Endothelial cell of umbilical vein (primary cell): ENCODE measurements around the gene TMEM30B. TPM values are rescaled to one million over a fixed set of nuclear protein-coding genes. Genes with fewer than 3 reads are reported as not detected.

Experiments used
- BruUV-seq: library from RNA; stranded (reverse); fragments of 400-500 nt; replicated peaks from 2 replicates; lab custom pipeline; 2021; lab: Mats Ljungman, UMichigan
- CTCF ChIA-PET: fragments of 300-600, 350-600 bp; sonication (Branson Sonifier 250); formaldehyde crosslinking; loops from one replicate; lab custom pipeline; 2021; ENCODE audit warnings: antibody characterized with exemption, inconsistent platforms; lab: Charles Lee
- POLR2A ChIA-PET: fragments of 300-600, 350-600 bp; sonication (Branson Sonifier 250); formaldehyde crosslinking; loops from one replicate; lab custom pipeline; 2021; ENCODE audit warnings: antibody characterized with exemption, inconsistent platforms; lab: Charles Lee
- DNase-seq: peaks from one replicate; pipeline ENCODE4 v3.0.0-alpha.2; 2011; ENCODE audit warnings: low read depth, low spot score
- FAIRE-seq: peaks from 2 replicates; lab custom pipeline; 2011; peaks lifted over from hg19 to GRCh38; lab: Jason Lieb, UNC
- H2AFZ ChIP-seq: 2 replicates; pipeline ENCODE4 v1.6.0; 2012; ENCODE audit warnings: low read depth, low read length, control low read depth, inconsistent platforms
- H3K27ac ChIP-seq: 2 replicates; pipeline ENCODE4 v1.5.1; 2011; ENCODE audit warnings: low read depth, mild to moderate bottlenecking, control low read depth, low read length, moderate library complexity; ENCODE audit not compliant: insufficient read depth
- H3K27me3 ChIP-seq, 2 experiments: 2 replicates each; pipeline versions ENCODE4 v1.6.0 to v1.6.1; 2011; ENCODE audit warnings: low read length in 2 of 2, mixed read lengths in 1 of 2; ENCODE audit not compliant: control insufficient read depth in 2 of 2, insufficient read depth in 2 of 2
- H3K36me3 ChIP-seq, 2 experiments: 2 replicates in 1 of 2; 3 replicates in 1 of 2; pipeline ENCODE4 v1.5.1; 2011; ENCODE audit warnings: low read length in 2 of 2, mild to moderate bottlenecking in 1 of 2, moderate library complexity in 1 of 2; ENCODE audit not compliant: control insufficient read depth in 2 of 2, insufficient read depth in 2 of 2; ENCODE audit errors: extremely low read depth in 1 of 2
- H3K4me1 ChIP-seq: 3 replicates; pipeline ENCODE4 v1.5.1; 2011; ENCODE audit warnings: mild to moderate bottlenecking, low read length; ENCODE audit not compliant: control insufficient read depth, insufficient read depth; ENCODE audit errors: extremely low read depth
- H3K4me2 ChIP-seq: 2 replicates; pipeline ENCODE4 v1.6.1; 2011; ENCODE audit warnings: low read length, control low read depth, mixed read lengths; ENCODE audit not compliant: insufficient read depth
- H3K4me3 ChIP-seq, 3 experiments: fragments of 200-600 bp in 1 of 3; sonication (generic), shearing (Covaris generic) in 1 of 3; replicated peaks in 1 of 3; 2 replicates each; pipeline ENCODE4 v1.5.1; 2011 to 2016; ENCODE audit warnings: control low read depth in 3 of 3, low read length in 3 of 3, mild to moderate bottlenecking in 2 of 3, inconsistent platforms in 1 of 3, low read depth in 1 of 3, moderate library complexity in 1 of 3; ENCODE audit not compliant: insufficient read depth in 1 of 3
- H3K79me2 ChIP-seq: 2 replicates; pipeline ENCODE4 v1.6.0; 2012; ENCODE audit warnings: low read length, inconsistent platforms; ENCODE audit not compliant: control insufficient read depth, insufficient read depth
- H3K9ac ChIP-seq: replicated peaks from 2 replicates; pipeline ENCODE3; 2011; ENCODE audit warnings: low read length, control low read depth; ENCODE audit not compliant: insufficient read depth; ENCODE audit errors: extremely low read depth
- H3K9me1 ChIP-seq: replicated peaks from 3 replicates; pipeline ENCODE4 v1.6.0; 2011; ENCODE audit warnings: mild to moderate bottlenecking, low read length; ENCODE audit not compliant: control insufficient read depth, insufficient read depth; ENCODE audit errors: extremely low read depth
- H3K9me3 ChIP-seq: replicated peaks from 2 replicates; pipeline ENCODE4 v1.5.1; 2012; ENCODE audit warnings: low read length, inconsistent platforms; ENCODE audit not compliant: control insufficient read depth, insufficient read depth
- H4K20me1 ChIP-seq: replicated peaks from 2 replicates; pipeline ENCODE3; 2011; ENCODE audit warnings: mild to moderate bottlenecking, low read length; ENCODE audit not compliant: control insufficient read depth, insufficient read depth; ENCODE audit errors: extremely low read depth
- CTCF ChIP-seq, 2 donors: IDR thresholded peaks; 1 replicate in 1 of 2; 2 replicates in 1 of 2; pipeline ENCODE4 v1.5.1; 2011; ENCODE audit warnings: low read length in 2 of 2, mild to moderate bottlenecking in 2 of 2, moderate library complexity in 2 of 2, control low read depth in 1 of 2, inconsistent platforms in 1 of 2, low read depth in 1 of 2; ENCODE audit not compliant: insufficient read depth in 1 of 2; ENCODE audit errors: extremely low read depth in 1 of 2
- EZH2 ChIP-seq: IDR thresholded peaks from 2 replicates; pipeline ENCODE4 v1.6.1; 2012; ENCODE audit warnings: borderline replicate concordance, low read depth, mild to moderate bottlenecking, moderate library complexity, low read length, inconsistent platforms; ENCODE audit not compliant: severe bottlenecking
- FOS ChIP-seq: IDR thresholded peaks from 2 replicates; pipeline ENCODE4 v1.6.1; 2011; ENCODE audit warnings: mild to moderate bottlenecking, low read length, moderate library complexity, borderline replicate concordance; ENCODE audit not compliant: insufficient read depth
- GATA2 ChIP-seq: IDR thresholded peaks from 2 replicates; pipeline ENCODE4 v1.7.0; 2011; ENCODE audit warnings: low read depth, mild to moderate bottlenecking, moderate library complexity, mixed read lengths, low read length; ENCODE audit not compliant: insufficient read length, insufficient read depth
- JUN ChIP-seq: IDR thresholded peaks from 2 replicates; pipeline ENCODE4 v1.6.1; 2011; ENCODE audit warnings: borderline replicate concordance, low read depth; ENCODE audit not compliant: insufficient read length, insufficient read depth
- MAX ChIP-seq: IDR thresholded peaks from 2 replicates; pipeline ENCODE4 v1.6.1; 2011; ENCODE audit not compliant: insufficient read depth, insufficient read length
- MYC ChIP-seq: IDR thresholded peaks from one replicate; pipeline ENCODE4 v1.6.1; 2011; ENCODE audit warnings: mild to moderate bottlenecking, low read depth, low read length
- POLR2A ChIP-seq: IDR thresholded peaks from 2 replicates; pipeline ENCODE4 v1.6.1; 2012; ENCODE audit warnings: low read depth, mild to moderate bottlenecking, control low read depth, low read length
- POLR2AphosphoS5 ChIP-seq: IDR thresholded peaks from 2 replicates; pipeline ENCODE4 v1.6.1; 2012; ENCODE audit warnings: low read depth, mild to moderate bottlenecking, control low read depth, low read length, moderate library complexity; ENCODE audit not compliant: insufficient read depth
- dilution Hi-C: fragments of 300-500 bp; cut with MboI; formaldehyde crosslinking; loops from one replicate; pipeline ENCODE4 v1.15.0; 2019; ENCODE audit warnings: low sequenced_read_pairs; ENCODE audit not compliant: extremely low pct_ligation_motif_present
- intact Hi-C: fragments of 100-400 bp; cut with micrococcal nuclease; formaldehyde crosslinking; loops from one replicate; pipeline ENCODE4 v1.10.0; 2022
- polyA plus RNA-seq, 4 experiments: library from polyadenylated mRNA; depleted of rRNA in 3 of 4; stranded (reverse) in 3 of 4; unstranded in 1 of 4; fragments of >200 nt; gene quantifications; 2 replicates each; pipeline versions ENCODE4 v1.2.1 to v1.2.3, GENCODE V29; 2011 to 2012; ENCODE audit warnings: missing spikeins in 1 of 4
- total RNA-seq: library from RNA; stranded (reverse); gene quantifications from 2 replicates; pipeline ENCODE4 v1.2.3, GENCODE V29; 2021

Gene TMEM30B
- total and polyA plus RNA-seq, 2 donors (not counting 3 experiments of a cell fraction or from before 2014, with no cell fraction given), result 0.32 to 0.35 TPM

- Histone ChIP-seq H2AFZ (no peak overlapping the region), H3K27me3 (no peaks in the 10 kb centered on the region), H3K4me2 (no peak overlapping the region), H3K9me3 (no peaks in the 10 kb centered on the region), H3K4me1 (peaks cover 42% of the 10 kb centered on the region), H4K20me1 (peaks cover 4% of the 10 kb centered on the region), H3K9ac (no peak overlapping the region), H3K79me2 (peaks cover 93% of the 10 kb centered on the region), H3K4me3 (no peak overlapping the region), H3K27ac (no peak overlapping the region), H3K9me1 (no peaks in the 10 kb centered on the region), H3K36me3 (peaks cover 0 to 2% of the 10 kb centered on the region in 2 experiments)
- intact Hi-C loops (no loop called here), dilution Hi-C loops (no loop called here)
- ChIA-PET POLR2A (interaction anchor here (0.5 kb wide), 1 partner anchor 11 kb away, joined by 7 read pairs; no protein-coding TSS in a partner anchor), CTCF (interaction anchor here (1.1 kb wide), 1 partner anchor 32 kb away, joined by 3 read pairs; no protein-coding TSS in a partner anchor)
- TF ChIP-seq GATA2, result no peak
- TF ChIP-seq MYC, result no peak
- TF ChIP-seq POLR2AphosphoS5, result no peak
- TF ChIP-seq EZH2, result no peak
- TF ChIP-seq POLR2A, result no peak
- TF ChIP-seq MAX, result no peak
- no peak for TF ChIP-seq FOS
- TF ChIP-seq CTCF (IDR thresholded peaks at IDR 0.05; ENCODE audit: extremely low read depth in 1 of 2, insufficient read depth in 1 of 2, low read depth in 1 of 2, low read length in 2 of 2), result no peak
- no peak for TF ChIP-seq JUN
- no TSS peak for BruUV-seq
- FAIRE-seq (no peak), DNase-seq (no peak)
Measured at GRCh38 chr14:61328626-61329262, 47.6 kb upstream of the TMEM30B start.
